NCI-H748 treated with DMSO at 0.1 percent for 48 hours (cell line): ENCODE data around the gene THSD4.

Experiments
- DNase-seq: peaks from one replicate; lab custom pipeline; 2025; lab: John Stamatoyannopoulos, UW

THSD4 gene

DNA sequence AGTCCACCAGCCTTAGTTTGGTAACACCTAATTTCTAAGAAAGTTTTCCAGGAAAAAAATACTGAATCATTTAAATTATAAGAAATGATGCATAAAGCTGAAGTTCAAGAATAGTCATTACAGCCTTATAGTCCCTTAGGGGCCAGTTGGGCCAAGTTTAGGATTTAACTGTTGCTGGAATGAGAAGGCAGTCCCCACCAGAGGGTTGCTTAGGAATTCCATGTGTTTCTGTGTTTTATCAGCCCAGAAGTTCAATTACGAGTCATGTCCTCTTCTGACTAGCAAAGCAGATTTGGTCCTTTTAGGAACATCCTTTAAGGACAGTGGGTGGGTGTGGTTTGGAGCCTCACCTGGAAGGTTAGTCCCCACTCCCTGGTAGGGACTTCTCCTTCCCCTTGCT lies 638.1 kb downstream of the THSD4 start:
- no peak for DNase-seq

DNA sequence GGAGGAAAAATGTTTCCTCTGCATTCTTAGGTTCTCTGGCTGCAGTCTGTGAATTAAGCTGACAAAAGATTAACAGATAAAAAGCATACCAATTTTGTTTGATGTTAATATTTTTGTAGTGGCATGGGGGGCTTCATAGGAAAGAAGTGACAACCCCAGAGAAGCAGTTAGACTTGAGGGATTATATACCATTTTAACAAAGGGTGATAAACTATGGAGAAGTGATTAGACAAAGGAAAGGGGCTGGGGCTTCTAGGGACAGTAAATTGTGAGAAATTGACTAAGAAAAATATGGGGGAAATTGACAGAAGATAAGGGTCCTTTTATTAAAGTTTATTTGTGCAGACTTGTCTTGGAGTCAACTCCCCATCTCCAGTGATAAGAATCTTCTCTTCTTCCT lies 639.4 kb downstream of the THSD4 start:
- DNase-seq, result no peak

DNA sequence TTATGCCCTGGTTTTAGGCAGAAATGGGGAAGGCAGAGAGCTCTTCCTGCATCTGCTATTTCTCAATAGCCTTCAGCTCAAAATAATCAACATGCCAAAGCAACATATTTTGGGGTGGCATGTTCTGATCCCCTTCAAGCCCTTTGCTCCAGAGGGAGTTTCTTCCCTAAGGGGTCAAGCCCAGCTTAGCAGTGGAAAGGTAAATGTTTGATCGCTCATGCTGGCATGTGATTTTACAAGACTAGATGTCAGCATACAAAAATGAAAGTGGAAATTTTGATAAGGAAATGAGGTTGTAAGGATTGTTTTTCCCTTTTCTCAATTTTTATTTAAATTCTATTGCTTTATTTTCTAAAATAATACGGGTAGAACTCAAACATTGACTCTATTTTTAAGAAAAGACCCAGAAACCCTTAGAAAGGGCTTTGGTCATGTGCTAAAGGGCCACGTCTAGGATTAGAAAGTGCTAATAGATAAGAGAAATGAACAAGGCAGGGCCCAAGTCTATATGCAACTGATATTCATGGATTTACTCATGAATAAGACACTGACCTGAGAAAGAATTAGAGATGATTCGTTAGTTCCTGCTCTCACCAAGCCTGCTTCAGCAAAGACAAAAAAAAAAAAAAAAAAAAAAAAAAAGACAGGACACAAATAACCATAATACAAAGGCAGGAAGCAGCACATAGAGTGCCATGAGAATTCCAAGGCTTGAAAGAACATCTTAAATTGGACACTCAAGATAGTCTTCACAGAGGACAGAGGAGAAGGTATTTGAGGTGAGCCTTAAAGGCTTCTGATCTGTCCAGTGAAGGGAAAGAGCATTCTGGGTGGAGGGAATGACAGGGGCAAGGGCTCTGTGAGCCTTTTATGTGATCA lies 640.1 kb downstream of the THSD4 start:
- DNase-seq, result no peak

DNA sequence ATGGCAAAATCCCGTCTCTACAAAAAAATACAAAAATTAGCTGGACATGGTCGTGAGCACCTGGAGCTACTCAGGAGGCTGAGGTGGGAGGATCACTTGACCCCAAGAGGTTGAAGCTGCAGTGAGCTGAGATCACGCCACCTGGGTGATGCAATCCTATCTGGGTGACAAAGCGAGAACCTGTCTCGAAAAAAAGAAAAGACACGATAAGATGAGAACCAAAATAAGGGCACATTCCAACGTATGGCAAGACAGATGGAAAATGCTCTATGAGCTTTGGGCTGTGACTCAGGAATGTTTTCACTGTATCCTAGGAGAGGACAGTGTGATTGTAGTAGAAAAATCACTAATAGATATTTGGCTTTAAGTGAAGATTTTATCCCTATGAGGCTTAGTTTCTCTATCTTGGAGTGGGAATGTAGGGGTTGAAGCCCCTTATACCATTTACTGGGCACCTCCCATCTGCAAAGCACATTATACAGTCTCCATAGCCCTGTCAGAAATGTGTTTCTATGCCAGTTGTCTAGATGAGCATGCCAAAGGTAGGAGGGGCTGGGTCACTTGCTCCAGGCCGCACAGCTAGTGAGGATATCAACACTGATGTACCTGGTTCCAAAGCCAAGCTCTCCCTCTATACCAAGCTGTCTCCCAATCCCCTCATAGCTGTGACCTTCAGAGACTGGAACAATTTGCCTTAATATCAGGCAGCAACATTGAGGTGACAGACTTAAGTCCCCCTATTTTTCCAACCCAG lies 641.5 kb downstream of the THSD4 start:
- DNase-seq, result no peak

DNA sequence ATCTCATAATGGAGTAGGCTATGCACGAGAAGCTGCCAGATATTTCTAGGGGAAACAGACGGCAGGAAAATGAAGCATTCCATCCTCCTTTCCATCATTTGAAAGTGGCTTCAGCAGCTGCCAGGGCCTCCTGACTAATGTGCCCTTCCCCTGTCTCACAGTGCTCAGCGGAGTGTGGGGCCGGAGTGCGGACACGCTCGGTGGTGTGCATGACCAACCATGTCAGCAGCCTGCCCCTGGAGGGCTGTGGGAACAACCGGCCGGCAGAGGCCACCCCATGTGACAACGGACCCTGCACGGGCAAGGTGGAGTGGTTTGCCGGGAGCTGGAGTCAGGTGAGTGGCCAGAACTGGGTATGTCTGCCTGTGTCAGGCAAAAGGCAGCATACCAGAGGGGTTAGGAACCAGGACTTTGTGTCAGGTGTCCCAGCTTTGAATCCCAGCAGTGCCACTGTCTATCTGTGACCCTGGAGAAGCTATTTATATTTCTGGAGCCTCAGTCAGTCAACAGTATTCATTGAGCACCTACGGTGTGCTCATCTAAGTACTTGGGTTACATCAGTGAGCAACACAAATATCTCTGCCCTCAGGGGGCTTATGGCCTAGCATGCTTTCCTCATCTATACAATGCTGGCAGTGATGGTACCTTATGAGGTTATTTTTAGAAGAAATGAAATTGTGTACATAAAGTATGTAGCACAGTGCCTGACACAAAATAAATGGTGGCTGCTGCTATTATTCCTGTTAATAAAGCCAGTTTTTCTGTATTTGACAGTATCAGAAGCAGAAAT lies 642.7 kb downstream of the THSD4 start:
- DNase-seq, result no peak

DNA sequence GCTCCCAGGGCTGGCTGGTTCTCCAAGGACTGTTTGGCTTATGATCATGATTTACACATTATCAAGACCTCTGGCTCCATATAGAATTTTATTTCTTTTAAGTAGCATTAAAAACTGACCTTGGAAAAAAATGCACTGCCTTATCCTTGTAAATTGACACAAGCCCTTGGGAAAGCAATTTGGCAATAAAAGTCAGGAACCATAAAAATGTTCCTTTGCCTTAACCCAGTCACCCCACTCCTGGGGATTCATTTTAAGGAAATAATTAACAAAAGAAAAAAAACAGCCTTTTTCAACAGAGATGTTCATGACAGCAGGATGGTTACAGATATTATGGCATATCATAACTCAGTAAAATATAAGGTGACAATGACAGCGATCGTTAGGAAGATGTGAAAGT lies 643.4 kb downstream of the THSD4 start:
- no peak for DNase-seq

DNA sequence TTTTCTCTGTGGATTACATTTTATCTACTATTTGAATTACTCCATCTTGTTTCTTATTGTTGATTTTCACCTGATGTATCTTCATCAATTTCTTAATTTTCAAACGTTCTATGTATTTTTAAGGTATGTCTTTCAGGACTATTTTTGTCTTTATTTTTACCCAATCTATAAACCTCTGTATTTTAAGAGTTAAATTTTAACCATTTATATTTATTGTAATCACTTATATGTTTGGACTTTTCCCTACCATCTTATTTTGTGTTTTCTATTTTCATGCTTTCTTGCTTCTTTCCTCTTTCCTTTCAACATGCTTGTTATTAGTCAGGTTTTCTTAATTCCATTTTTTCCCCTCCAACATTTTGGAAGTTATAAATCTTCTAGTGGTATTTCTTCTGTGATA lies 645.6 kb downstream of the THSD4 start:
- no peak for DNase-seq

DNA sequence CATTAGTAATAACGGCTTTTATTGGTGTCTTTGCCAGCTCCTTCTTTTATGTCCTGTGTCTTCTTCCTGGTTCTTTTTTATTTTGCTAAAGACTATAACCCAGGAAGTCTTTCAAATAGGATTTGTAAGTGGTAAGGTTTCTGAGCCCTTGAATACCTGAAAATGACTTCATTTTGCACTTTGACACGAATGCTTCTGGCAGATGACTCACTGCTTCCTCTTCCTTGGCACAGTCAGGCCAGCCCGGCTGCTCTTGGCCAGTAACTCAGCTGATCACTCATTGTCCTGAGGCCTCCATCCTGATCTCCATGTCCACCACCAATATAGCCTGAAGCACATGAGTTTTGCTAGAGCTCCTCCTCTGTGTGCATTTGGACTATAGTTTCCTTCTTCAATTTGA lies 646.4 kb downstream of the THSD4 start:
- no peak for DNase-seq

DNA sequence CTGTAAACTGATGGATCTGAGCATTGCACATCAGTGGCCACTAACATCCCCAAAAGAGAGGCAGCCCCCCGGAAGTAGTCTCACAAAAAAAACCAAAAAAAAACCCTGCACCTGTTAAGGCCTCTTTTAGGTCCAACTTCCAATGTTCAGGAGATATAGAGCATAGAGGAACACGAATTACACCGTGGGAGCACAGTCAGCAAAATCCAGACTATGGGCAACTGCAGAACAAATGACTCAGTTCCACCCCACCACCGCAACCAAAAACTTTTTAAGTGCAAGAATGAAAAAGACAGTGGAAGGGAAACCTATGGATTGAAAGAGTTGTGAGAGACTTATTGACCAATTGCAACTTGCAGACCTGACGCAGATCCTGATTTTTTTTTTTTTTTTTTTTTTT lies 652.9 kb downstream of the THSD4 start:
- DNase-seq, result no peak

DNA sequence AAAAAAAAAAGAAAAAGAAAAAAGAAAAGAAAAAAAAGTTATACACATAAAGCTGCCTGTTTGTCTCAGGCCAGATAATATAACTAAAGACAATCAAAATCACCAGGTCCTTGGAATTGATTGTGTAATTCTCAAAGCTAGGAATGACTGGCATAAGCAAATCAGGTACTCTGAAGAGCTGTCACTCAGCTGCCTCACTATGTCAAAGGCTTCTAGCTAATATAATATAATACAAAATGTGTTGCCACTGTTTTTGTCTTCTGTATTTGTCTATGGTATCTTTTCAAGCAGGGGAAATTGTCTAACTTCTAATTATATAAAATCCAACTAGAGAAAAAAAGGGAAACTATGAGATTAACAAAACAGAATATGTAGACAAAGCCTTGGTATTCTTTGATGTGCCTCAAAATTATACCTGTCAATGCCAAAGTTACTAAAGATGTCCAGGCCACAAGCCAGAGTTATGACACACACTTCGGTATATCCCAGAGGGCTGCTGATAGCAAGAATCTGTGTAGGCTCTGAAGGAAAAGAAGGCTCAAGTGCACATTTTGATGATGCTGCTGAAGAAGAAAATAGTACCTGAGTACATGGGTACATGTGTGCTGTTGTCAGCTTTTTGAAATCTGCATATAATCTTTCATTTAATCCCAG lies 658.1 kb downstream of the THSD4 start:
- DNase-seq, result no peak

DNA sequence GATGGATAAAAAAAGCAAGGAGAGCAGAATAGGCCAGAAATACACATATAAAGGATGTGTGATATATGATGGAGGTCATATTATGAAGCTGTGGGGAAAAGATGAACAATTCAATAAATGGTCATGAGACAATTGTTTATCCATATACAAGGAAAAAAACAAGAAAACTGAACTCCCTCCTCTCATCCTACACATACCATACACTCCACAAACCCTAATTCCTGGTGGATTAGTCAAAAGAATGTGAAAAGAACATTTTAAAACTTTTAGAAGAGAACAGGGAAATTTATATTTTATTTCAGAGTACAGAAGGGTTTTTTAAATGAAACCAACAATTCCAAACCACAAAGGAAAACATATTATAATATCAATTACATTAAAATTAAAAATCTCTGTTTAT lies 660.6 kb downstream of the THSD4 start:
- DNase-seq, result no peak

DNA sequence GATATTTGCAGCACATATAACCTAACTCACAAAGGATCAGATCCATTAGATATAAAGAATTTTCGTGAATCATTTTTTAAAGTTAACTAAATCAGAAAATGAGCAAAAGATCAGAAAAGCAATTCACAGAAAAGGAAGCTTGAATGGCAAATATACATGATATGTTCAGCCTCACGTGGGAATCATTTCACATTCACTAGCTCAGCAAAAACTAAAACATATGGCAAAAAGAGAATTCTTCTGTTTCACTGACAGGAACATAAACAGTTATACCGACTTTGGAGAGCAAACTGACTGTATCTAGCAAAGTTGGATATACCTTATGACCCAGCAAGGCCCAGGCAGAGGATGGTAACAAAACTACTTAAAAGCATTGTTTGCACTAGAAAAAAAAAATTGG lies 661.0 kb downstream of the THSD4 start:
- DNase-seq, result no peak

DNA sequence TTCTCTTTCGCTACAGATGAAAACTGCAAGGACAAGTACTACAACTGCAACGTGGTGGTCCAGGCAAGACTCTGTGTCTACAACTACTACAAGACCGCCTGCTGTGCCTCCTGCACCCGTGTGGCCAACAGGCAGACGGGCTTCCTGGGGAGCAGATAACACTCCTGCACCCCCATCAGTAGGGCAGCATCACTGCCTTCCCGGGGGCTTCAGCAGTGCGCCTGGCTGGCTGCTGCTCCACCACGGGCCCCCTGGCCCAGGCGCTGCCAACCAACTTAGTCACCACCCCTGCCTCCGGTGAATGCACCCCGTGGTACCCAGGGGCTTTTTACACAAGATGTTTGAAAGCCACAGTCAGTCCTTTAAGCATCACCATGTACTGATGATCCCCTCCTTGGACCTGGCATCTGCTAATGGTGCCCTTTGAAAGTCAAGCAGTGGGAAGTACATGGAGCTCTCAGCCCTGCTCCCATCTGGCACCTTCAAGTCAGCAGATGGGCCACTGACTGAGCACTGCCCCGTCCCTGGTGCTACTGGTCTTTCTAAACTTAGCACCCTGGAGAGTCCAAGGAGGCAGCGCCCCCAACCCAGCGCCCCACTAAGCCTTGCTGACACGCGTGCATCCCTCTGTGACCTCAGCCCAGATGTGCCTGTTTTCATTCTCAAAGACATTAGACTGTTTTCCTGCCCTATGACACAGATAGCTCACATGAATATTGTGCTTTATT lies 662.1 kb downstream of the THSD4 start:
- no peak for DNase-seq

DNA sequence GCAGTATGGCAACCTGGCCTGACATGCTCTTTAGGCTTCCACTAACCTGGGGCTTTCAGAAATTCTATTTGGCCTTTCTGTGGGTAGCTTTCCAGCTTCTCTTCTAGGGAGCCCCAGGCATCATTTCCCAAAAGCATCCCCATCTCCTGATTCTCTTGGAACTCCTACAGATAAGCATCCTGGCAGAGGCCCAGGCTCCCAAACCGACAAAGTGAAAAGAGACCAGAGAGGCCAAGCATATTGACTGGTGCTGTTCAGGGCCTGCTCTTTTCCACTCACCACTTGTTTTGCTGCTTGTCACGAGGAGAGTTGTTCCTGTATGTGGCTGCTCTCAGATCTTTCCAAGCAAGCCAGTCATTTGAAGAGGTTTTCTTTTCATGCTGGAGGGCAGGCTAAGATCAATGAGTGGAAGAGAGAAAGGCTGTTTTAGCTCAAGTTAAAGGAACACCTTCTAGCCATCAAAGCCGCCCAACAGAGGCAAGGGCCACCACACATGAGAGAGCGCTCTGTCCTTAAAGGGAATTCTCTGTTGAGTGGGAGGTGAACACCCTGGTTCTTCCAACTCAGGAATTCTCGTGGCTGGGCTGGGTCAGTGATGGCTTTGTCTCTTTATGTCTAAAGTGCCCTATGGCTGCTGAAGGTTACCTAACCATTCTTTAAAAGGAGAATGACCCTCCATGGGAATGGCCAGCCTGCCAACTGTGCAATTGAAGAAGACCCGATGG lies 664.0 kb downstream of the THSD4 start:
- no peak for DNase-seq

DNA sequence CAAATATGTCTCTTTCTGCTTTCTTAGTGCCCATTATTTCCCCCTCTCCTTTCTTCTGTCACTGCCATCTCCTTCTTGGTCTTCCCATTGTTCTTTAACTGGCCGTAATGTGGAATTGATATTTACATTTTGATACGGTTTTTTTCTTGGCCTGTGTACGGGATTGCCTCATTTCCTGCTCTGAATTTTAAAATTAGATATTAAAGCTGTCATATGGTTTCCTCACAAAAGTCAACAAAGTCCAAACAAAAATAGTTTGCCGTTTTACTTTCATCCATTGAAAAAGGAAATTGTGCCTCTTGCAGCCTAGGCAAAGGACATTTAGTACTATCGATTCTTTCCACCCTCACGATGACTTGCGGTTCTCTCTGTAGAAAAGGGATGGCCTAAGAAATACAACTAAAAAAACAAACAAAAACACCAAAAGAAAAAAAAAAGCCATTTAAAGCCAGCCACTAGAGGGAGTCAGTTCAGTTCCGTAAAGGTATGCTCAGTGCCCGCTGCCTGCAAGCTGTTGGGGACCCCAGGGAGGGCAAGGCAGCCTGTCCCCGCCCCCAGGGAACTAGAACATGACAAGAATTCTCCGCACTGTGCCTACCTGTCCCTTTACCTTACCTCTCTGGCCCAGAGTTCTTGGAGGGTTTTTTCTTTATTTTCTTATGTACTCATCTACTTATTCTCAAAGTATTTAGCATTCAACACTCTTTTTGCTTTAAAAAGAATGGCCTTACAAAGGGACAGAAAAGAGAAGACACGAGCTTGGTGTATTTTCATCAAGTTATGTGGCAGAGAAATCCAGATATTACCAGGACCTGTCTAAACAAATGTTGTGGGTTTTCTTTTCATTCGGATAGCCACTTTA lies 665.1 kb downstream of the THSD4 start:
- DNase-seq, result no peak

DNA sequence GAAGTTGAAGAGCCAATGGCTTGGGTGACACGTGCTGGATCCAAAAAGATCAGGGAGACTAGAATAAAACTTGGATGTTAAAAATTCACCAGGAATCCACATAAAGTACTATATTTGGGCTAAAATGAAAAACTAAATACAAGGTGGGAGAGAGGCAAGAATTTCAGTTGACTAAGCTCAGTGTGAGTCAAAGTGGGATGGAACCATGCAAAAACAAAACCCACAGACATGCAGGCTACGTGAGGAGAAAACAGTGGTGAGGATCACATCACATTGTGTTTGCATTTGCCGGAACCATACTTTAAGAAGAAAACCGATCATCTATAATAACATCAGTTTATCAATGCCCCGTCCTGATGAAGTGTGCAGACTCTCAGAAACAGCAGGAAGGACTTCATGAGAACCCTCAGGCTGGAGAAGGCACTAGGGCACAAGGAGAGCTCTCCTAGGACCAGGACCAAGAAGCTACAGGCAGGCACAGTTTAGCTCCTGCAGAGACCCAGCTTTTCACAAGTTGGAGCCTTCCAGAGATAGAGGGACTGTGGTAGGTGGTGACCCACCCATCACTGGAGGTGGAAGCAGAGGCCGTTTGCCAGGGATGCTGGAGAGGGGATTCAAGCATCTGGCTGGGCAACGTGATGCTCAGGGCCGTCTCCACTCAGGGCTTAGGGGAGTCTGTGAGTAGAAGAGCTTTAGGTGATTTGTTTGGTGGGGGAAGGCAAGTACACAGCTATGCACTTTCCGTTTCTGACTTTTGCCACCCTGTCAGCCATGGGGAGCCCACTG lies 666.1 kb downstream of the THSD4 start:
- DNase-seq, result no peak

DNA sequence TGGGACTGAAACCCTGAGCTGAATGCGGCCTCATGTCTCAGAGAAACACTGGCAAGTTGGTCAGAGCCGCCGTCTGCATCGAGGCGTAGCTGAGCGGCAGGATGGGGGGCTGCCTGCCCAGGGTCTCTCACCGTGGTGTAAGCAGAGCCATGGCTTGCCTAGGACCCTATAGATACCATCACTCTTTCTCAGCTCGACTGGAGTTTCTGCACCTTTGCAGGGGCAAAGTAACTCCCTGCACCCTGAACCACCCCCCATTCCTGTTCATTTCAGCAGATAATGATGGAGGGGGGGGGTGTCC lies 666.6 kb downstream of the THSD4 start:
- no peak for DNase-seq

DNA sequence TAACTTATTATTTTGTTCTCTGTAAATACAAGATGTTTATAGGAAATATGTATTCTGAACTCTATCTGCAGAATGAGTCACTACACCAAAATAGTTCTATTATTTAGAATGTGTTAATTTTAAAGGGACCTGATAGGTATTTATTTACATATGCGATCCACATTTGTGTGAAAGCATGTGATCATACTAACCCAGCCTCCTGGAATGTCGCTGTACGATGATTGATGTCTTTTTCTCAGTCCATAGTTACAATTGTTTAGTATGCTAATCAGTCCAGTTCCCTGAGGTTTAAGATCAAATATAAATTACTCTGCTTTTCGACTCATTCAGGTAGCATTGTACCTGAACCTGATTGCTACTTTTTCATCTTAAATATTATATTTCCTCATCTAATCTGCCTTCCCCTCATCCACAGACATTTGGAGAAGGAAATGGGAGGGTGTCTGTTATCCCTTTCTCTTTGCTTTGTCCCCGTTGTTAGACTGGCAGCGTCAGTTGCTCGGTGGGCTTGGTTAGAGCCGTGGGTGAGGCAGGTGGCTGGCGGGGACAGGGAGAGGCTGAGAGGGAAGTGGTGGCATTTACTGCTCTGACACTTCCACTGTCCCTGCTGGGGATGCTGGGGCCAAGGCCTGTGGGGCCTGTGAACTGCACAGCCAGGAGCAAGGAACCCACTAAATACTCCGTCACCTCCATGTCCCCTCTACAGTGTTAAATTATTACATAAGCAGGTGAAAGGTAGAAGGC lies 667.3 kb downstream of the THSD4 start:
- no peak for DNase-seq

DNA sequence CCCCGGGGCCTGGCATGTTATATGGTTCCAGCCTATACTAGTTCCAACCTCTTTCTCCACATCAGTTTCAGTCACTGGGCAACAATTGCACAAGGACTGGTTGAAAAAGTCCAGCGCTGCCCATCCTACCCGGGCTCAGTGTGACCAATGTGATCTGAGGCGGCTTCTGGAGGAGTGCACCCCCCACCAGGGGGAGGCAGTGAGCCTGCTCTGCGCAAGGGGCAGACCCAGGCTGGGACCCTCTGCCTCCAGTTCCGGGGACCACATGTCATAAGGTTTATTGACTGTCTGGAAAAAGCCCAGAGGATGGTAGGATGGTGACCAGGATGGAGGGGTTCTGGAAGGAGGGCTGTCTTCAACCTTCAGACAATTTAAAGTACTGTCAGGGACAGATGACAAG lies 669.4 kb downstream of the THSD4 start:
- no peak for DNase-seq
